ENCODE results near the gene FAM151A.
"Not testable (repeated sequence)": the region's sequence is repeated elsewhere in the genome, so short reads cannot be mapped to it uniquely, and the experiment has no call there.

Gene FAM151A

GRCh38 chr1:54649130-54649898, 26.0 kb upstream of the FAM151A start:
- no peak overlapping the region for H3K27ac Mint-ChIP-seq
- H3K9me3 Mint-ChIP-seq: no peaks in the 10 kb centered on the region
- H3K4me3 Mint-ChIP-seq: no peak overlapping the region
- ATAC-seq (no peak), DNase-seq (no peak)
- no peaks in the 10 kb centered on the region for H3K4me1 Mint-ChIP-seq
- no peaks in the 10 kb centered on the region for H3K36me3 Mint-ChIP-seq (ENCODE audit: low read depth)
- peaks cover 7% of the 10 kb centered on the region for H3K27me3 Mint-ChIP-seq

GRCh38 chr1:54645806-54646676, 22.7 kb upstream of the FAM151A start:
- Mint-ChIP-seq H3K36me3 (ENCODE audit: low read depth) (no peaks in the 10 kb centered on the region), H3K4me1 (no peaks in the 10 kb centered on the region), H3K27ac (no peak overlapping the region), H3K4me3 (no peak overlapping the region), H3K27me3 (peaks cover 6% of the 10 kb centered on the region), H3K9me3 (peaks cover 12% of the 10 kb centered on the region)
- DNase-seq (no peak), ATAC-seq (no peak)

DNA sequence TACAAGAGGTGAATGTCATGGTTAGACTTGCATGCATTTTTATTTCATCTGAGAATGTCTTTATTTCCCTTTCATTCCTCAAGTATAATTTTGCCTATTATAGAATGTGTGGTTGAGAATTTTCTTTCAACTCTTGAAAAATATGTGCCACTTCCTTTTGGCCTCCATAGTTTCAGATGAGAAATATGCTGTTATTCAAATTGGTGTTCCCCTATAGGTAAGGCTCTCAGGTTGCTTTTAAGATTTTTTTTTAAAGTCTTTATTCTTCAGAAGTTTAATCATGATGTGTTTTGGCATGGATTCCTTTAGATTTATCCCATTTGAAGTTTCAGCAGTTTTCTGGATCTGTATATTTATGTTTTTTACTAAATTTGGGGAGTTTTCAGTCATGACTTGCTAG, 20.4 kb upstream of the FAM151A start:
- Mint-ChIP-seq H3K27ac (no peak overlapping the region), H3K4me1 (no peaks in the 10 kb centered on the region), H3K27me3 (peaks cover 2% of the 10 kb centered on the region), H3K9me3 (peaks cover 12% of the 10 kb centered on the region), H3K4me3 (no peak overlapping the region), H3K36me3 (ENCODE audit: low read depth) (no peaks in the 10 kb centered on the region)
- ATAC-seq (no peak), DNase-seq (no peak)

DNA sequence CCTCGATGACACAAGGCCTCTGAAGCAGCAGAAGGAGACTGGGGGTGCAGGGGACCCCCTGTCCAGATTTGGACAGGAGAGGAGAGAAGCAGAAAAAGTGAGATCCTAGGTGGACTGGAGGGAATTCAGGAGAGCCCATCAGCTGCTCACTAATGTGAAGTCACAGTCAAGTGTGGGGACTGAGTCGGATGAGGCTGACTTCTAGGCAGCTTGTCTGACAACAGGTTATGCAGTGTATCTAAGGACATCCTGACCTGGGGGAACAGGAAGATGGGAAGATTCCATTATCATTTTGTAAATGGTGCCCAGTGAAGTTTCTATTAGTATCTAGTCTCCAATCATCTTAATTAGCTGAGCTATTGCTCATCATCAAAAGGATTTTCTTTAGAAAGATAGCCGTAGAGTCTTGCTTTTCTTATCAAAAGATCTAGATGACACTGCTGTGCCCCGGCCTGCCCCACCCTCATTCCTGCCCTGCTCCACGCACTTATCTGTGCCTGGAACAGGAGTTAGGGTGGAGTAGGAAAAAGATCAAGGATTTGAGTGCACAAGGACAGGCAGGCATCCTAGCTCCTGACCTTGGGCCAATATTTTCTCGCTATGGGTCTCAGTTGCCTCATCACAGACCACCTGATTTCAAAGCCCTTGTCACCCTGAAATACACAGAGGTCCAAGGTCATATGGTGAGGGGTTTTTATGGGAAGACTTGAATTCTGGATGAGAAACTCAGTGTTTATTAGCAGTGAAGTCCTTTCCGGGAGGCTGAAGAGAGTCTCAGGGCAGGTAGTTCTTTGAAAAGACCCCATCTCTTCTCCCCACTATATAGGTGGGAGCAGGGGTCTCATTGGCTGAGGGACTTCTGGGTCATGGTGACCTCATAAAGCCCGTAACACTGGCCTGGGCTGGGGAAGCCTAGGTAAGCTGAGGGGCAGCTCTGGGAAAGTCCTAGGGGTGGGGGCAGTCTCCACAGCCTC, 17.8 kb upstream of the FAM151A start, which contains the start of gene MROH7:
TSS of gene MROH7 (plus strand) at position 924 of the 974 bp plus-strand sequence. CDS start 11,141 bp downstream, outside the sequence.
- no peaks in the 10 kb centered on the region for H3K4me1 Mint-ChIP-seq
- no peak within 1 kb of the TSS for H3K27ac Mint-ChIP-seq
- peaks cover 5% of the 10 kb centered on the region for H3K27me3 Mint-ChIP-seq
- ATAC-seq: no peak
- DNase-seq: no peak
- H3K9me3 Mint-ChIP-seq: peaks cover 12% of the 10 kb centered on the region
- no peaks in the 10 kb centered on the region for H3K36me3 Mint-ChIP-seq (ENCODE audit: low read depth)
- no peak within 1 kb of the TSS for H3K4me3 Mint-ChIP-seq

DNA sequence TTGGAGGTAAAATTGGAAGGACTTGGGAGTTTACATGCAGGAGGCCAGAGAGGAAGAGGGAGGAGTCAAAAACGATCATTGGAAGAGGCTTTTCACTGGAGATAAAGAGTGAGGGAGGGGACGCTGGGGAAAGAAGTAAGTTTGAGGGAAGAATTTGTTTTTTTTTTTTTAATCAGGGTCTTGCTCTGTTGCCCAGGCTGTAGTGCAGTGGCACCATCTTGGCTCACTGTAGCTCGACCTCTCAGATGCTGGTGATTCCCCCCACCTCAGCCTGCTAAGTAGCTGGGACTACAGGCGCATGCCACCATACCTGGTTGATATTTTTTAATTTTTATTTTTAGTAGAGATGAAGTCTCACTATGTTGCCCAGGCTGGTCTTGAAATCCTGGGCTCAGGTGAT, 17.0 kb upstream of the FAM151A start:
- Mint-ChIP-seq H3K4me3 (no peak overlapping the region), H3K9me3 (peaks cover 12% of the 10 kb centered on the region), H3K4me1 (no peaks in the 10 kb centered on the region), H3K27me3 (peaks cover 5% of the 10 kb centered on the region), H3K36me3 (ENCODE audit: low read depth) (no peaks in the 10 kb centered on the region), H3K27ac (no peak overlapping the region)
- ATAC-seq (no peak), DNase-seq (no peak)

DNA sequence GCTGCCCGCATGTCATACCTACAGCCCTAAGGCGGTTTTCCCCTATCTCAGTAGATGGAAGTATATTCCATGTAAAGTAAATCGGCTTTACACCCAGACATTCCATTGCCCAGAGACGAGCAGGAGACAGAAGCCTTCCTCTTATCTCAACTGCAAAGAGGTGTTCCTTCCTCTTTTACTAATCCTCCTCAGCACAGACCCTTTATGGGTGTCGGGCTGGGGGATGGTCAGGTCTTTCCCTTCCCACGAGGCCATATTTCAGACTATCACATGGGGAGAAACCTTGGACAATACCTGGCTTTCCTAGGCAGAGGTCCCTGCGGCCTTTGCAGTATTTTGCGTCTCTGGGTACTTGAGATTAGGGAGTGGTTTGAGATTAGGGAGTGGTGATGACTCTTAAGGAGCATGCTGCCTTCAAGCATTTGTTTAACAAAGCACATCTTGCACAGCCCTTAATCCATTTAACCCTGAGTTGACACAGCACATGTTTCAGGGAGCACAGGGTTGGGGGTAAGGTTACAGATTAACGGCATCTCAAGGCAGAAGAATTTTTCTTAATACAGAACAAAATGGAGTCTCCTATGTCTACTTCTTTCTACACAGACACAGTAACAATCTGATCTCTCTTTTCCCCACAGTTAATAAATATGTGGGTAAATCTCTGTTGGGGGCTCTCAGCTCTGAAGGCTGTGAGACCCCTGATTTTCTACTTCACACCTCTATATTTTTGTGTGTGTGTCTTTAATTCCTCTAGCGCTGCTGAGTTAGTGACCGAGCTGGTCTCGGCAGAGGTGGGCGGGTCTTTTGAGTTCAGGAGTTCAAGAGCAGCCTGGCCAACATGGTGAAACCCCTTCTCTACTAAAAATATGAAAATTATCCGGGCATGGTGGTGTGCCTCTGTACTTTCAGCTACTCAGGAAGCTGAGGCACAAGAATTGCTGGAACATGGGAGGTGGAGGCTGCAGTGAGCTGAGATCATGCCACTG, 13.4 kb upstream of the FAM151A start:
- H3K4me3 Mint-ChIP-seq; ATAC-seq; H3K36me3 Mint-ChIP-seq (ENCODE audit: low read depth); DNase-seq; H3K4me1 Mint-ChIP-seq; H3K27ac Mint-ChIP-seq; H3K9me3 Mint-ChIP-seq: not testable (repeated sequence)
- H3K27me3 Mint-ChIP-seq: peaks cover 12% of the 10 kb centered on the region

- H3K9me3 Mint-ChIP-seq; DNase-seq; H3K36me3 Mint-ChIP-seq (ENCODE audit: low read depth); H3K4me3 Mint-ChIP-seq; ATAC-seq; H3K4me1 Mint-ChIP-seq; H3K27ac Mint-ChIP-seq: not testable (repeated sequence)
- peaks cover 12% of the 10 kb centered on the region for H3K27me3 Mint-ChIP-seq
These were observed 12.5 kb upstream of the FAM151A start for GRCh38 chr1:54635804-54636203.

- DNase-seq (no peak), ATAC-seq (no peak)
- H3K36me3 Mint-ChIP-seq (ENCODE audit: low read depth): no peaks in the 10 kb centered on the region
- no peak overlapping the region for H3K4me3 Mint-ChIP-seq
- H3K27me3 Mint-ChIP-seq: peaks cover 1% of the 10 kb centered on the region
- no peaks in the 10 kb centered on the region for H3K4me1 Mint-ChIP-seq
- H3K9me3 Mint-ChIP-seq: no peaks in the 10 kb centered on the region
- no peak overlapping the region for H3K27ac Mint-ChIP-seq
These were observed 3.9 kb upstream of the FAM151A start for GRCh38 chr1:54627196-54627595.

DNA sequence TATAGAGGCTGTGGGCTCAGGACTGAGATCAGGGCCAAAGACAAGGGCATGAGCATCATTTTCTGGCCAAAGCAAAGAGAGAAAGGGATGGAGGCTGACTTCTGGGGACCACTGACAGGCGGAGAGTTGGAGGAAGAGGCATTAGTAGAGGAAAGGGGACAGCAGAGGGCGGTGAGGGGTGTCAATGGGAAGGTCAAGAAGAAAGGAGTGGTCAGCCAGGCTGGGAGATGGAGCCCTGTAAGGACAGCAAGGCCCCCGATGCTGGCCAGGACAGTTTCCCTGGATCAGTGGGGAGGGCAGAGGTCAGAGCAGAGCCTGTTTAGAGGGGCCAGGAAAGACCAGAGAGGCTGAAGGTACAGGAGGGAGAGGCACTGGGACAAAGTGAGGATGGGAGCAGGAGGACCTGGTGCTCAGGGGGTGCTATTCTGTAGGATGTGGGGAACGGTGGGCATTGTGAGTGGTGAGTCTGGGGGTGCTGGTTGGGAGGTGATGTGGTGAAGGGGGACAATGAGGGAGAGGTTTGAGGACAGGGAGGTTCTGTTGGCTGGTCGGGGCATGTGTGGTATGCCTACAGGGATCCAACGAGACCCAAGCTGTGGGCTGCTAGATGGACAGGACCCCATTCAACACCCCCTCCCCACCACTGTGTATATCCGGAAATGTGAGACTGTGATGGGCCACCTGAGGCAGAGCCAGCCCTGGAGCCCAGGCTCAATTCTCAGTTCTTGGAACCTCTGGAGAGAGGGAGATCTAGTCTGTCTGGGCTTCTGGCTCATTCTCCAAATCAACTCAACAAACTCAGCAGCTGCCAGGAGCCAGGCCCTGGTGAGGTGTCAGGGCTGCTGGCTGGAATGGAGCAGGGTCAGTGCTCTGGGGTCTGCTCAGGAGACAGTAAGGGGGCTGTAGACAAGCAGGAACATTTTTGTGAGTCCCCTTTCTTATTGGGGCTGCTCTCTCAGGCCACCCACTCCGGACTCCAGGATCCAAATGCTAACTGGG, 1.4 kb upstream of the FAM151A start:
- H3K36me3 Mint-ChIP-seq (ENCODE audit: low read depth): no peaks in the 10 kb centered on the region
- H3K4me1 Mint-ChIP-seq: no peaks in the 10 kb centered on the region
- no peak overlapping the region for H3K27ac Mint-ChIP-seq
- no peaks in the 10 kb centered on the region for H3K27me3 Mint-ChIP-seq
- H3K4me3 Mint-ChIP-seq: no peak overlapping the region
- ATAC-seq (no peak), DNase-seq (no peak)
- H3K9me3 Mint-ChIP-seq: no peaks in the 10 kb centered on the region

DNA sequence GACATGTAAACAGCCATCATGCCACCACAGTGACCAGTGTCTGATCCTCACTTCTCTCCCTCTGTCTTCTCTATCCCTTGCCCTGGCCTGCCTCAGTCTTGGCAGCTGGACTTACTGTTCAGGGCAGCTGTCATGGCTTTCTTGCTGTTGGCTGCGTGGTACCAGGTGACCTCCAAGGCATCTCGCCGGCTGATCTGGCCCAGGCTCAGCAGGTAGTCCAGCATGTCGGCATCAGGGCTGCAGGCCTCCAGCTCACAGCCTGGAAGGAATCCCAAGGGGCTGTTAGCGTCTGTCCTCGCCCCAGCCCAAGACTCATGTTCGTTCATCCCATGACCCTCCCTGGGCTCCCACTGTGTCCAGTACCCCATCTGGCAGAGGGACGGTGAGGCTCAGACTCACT, 3.6 kb downstream of the FAM151A start:
- H3K9me3 Mint-ChIP-seq: no peaks in the 10 kb centered on the region
- no peaks in the 10 kb centered on the region for H3K27me3 Mint-ChIP-seq
- no peaks in the 10 kb centered on the region for H3K4me1 Mint-ChIP-seq
- DNase-seq (no peak), ATAC-seq (no peak)
- H3K4me3 Mint-ChIP-seq: no peak overlapping the region
- H3K27ac Mint-ChIP-seq: no peak overlapping the region
- no peaks in the 10 kb centered on the region for H3K36me3 Mint-ChIP-seq (ENCODE audit: low read depth)

DNA sequence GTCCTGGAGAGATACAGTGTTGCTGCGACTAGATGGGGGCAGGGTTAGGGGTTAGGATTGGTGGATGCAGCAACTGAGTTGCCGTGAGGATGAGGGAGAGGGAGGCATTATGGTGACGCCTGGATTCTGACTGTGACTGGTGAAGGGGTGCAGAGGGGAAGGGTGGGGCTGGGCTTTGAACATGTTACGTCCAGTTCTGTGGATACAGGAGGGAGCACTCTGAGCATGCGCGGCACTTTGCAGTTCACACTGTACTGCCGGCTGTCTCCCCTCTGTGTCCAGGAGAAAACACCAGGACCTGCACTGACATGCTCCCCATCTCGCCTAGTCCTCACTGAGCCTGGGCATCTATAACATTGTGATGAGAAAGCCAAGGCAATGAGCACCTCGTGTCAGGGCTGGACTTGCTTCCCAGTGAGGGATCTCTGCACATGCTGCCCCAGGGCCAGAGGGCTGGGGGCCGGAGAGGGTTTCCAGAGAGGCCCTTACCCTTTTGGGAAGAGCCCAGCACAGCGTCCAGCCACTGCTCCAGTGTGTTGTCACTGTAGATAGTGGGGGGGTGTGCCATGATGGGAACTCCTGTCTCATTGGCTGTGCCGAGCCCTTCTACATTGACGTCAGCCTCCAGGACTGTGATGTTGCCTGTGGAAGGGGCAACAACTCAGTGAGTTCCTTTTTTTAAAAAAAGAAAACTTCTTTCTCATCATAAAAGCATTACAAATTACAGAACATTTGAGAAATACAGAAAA, 7.6 kb downstream of the FAM151A start:
- no peak for ATAC-seq
- H3K4me1 Mint-ChIP-seq: no peaks in the 10 kb centered on the region
- H3K27me3 Mint-ChIP-seq: no peaks in the 10 kb centered on the region
- DNase-seq: no peak
- no peak overlapping the region for H3K27ac Mint-ChIP-seq
- H3K36me3 Mint-ChIP-seq (ENCODE audit: low read depth): no peaks in the 10 kb centered on the region
- no peak overlapping the region for H3K4me3 Mint-ChIP-seq
- no peaks in the 10 kb centered on the region for H3K9me3 Mint-ChIP-seq

DNA sequence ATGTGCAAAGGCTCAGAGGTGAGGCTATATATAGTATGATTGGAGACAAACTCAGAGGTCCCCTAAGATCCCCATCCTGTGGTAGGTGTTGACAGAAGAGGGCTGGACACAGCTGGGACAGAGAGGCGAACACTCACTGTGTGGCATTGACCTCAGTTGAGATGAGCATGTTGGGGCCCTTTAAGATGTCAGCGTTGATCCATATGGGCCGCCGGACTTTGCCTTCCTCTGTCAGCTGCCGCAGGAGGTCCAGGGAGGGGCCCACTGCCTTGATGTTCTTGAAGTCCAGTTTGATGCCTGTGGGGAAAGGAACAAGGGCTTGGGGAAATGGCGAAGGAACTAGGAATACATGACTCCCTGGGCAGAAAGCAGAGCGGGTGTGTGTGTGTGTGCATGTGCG, 8.8 kb downstream of the FAM151A start:
- ATAC-seq (no peak), DNase-seq (no peak)
- no peaks in the 10 kb centered on the region for H3K27me3 Mint-ChIP-seq
- H3K36me3 Mint-ChIP-seq (ENCODE audit: low read depth): no peaks in the 10 kb centered on the region
- H3K9me3 Mint-ChIP-seq: no peaks in the 10 kb centered on the region
- H3K4me1 Mint-ChIP-seq: no peaks in the 10 kb centered on the region
- H3K27ac Mint-ChIP-seq: no peak overlapping the region
- H3K4me3 Mint-ChIP-seq: no peak overlapping the region
